22Rv1 (cell line): Measurements from ENCODE around the gene VPS13D.

Source experiments
- H3K27ac ChIP-seq: fragments of 450-650 bp; 2 replicates; pipeline ENCODE4 v1.5.1; 2017
- CTCF ChIP-seq: fragments of 450-650 bp; IDR thresholded peaks from 2 replicates; pipeline ENCODE4 v1.5.1; 2017; ENCODE audit warnings: mild to moderate bottlenecking
- ZFX ChIP-seq: fragments of 450-650 bp; IDR thresholded peaks from 2 replicates; pipeline ENCODE4 v1.6.1; 2017; ENCODE audit warnings: antibody characterized with exemption, borderline replicate concordance

Gene VPS13D

GRCh38 chr1:12290828-12291227 lies 61.0 kb downstream of the VPS13D start:
- TF ChIP-seq CTCF: no peak
- TF ChIP-seq ZFX: no peak
- no peak overlapping the region for H3K27ac ChIP-seq

- no peak for TF ChIP-seq ZFX
- TF ChIP-seq CTCF: no peak
- no peak overlapping the region for H3K27ac ChIP-seq
These were observed 63.6 kb downstream of the VPS13D start for GRCh38 chr1:12293416-12293815.

DNA sequence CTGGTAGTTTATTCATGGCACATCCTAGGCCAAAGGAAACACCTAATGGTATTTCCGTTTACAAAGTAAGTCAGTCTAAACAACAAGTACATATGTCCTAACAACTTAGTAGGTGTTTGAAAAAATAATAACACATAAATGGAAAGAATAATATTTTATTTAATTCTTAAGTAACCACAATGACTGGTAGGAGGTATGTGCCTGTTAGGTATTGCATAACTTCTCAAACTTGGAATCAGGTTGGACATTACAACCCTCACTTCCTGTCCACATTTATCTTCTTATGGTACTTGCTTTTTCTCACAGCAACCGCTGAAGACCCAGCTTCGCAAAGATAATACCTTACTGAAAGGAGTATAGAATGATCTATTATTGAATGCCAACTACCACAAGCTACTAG lies 64.2 kb downstream of the VPS13D start:
- TF ChIP-seq CTCF (no peak), ZFX (no peak)

DNA sequence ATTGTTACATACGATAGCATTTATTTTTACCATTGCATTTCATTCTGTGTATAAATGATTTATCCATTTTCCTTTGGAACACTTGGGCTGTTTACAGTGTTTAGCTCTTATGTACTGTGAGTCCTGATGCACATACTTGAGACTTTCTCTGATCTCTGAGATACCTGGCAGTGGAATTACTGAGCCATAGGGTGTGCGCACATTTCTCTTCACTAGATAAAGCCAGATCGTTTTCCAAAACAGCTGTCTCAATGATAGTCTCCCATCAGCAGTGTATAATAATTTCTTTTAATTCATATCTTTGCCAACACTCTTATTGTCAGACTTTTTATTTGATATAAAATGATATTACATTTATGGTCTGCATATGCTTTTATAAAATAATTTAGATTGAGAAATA lies 66.2 kb downstream of the VPS13D start:
- no peak overlapping the region for H3K27ac ChIP-seq

More for the DNA sequence above, 64.2 kb downstream of the VPS13D start:
- H3K27ac ChIP-seq: no peak overlapping the region

DNA sequence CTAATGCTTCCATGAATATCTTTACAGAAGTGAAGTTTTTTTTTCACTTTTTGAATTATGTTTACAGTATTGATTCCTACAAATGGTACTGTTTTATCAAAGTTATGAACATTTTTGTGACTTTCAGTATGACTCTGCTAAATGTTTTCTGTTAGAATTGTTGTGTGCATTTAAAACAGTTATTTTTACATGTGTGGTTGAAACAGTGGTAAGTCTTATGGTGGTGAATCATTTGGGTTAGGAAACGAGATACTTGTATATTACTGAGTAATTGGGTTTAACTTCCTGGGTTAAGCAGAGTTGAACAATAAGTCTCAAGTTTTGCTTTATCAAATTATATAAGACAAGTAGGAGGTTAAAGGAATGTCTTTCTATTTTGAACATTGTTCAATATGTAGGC lies 66.8 kb downstream of the VPS13D start:
- TF ChIP-seq ZFX (no peak), CTCF (no peak)
- H3K27ac ChIP-seq: no peak overlapping the region

More for the DNA sequence above, 66.2 kb downstream of the VPS13D start:
- TF ChIP-seq ZFX (no peak), CTCF (no peak)

- TF ChIP-seq ZFX: no peak
- TF ChIP-seq CTCF: no peak
- no peak overlapping the region for H3K27ac ChIP-seq
These were observed 70.9 kb downstream of the VPS13D start for GRCh38 chr1:12300706-12301105.

DNA sequence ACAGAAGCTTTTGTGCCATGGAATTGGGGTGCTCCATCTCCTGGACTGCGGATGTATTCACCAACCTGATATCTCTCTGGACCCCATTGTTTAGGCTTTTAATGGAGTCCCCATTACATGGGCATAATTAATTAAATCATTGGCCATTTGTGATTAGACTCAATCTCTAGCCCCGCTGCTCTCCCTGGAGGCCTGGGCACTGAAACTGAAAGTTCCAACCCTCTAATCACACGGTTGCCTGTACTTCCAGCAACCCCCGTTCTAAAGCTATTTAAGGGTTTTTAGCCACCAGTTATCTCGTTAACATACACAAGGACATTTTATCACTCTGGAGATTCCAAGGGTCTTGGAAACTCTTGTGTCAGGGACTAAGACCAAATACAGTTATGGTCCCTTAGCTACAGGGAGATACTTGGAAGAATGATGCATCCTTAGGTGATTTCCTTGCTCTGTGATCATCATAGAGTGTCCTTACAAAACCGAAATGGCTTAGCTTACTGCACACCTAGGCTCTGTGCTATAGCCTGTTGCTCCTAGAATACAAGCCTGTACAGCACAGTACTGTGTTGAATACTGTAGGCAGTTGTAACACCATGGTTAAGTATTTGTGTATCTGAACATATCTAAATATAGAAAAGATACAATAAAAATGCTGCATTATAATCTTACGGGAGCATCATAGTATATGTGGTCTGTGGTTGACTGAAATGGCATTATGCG lies 71.8 kb downstream of the VPS13D start:
- TF ChIP-seq CTCF (no peak), ZFX (no peak)
- no peak overlapping the region for H3K27ac ChIP-seq
